Stimulated activated CD4-positive, alpha-beta T cell treated with anti-CD3 and anti-CD28 coated beads, TNF-alpha, amount 100 ng/mL, for 24 hours (primary cell): ENCODE results near the gene RLN2.
A peak's percentile ranks its signal among the peaks of the same experiment; 100 is the strongest.
"Not testable (repeated sequence)": the region's sequence is repeated elsewhere in the genome, so short reads cannot be mapped to it uniquely, and the experiment has no call there.

Experiments
- DNase-seq, 3 experiments: peaks; one replicate each; pipeline ENCODE4 v3.0.0-alpha.2; 2020; ENCODE audit warnings: low read depth in 3 of 3

The RLN2 gene

GRCh38 chr9:5303840-5304795 is at the start of gene RLN2:
RLN2 (minus strand) TSS chr9:5304716; CDS start chr9:5304580, 136 bp downstream.
- DNase-seq = peak in 1 of 3 experiments; percentile 4

GRCh38 chr9:5354184-5354583 is 49.7 kb upstream of the RLN2 start:
- DNase-seq = no peak

- DNase-seq = no peak
Observed at GRCh38 chr9:5352637-5353248, 48.2 kb upstream of the RLN2 start.

- not testable (repeated sequence) for DNase-seq
Observed at GRCh38 chr9:5338992-5339981, 34.8 kb upstream of the RLN2 start, which contains the start of gene RLN1. RLN1 (minus strand) TSS chr9:5339876; CDS start chr9:5339746, 130 bp downstream.

GRCh38 chr9:5336688-5337087 is 32.2 kb upstream of the RLN2 start:
- no peak for DNase-seq

GRCh38 chr9:5331276-5331675 is 26.8 kb upstream of the RLN2 start:
- not testable (repeated sequence) for DNase-seq

GRCh38 chr9:5326893-5327548 is 22.5 kb upstream of the RLN2 start:
- no peak for DNase-seq

GRCh38 chr9:5326187-5326586 is 21.7 kb upstream of the RLN2 start:
- no peak for DNase-seq

- not testable (repeated sequence) for DNase-seq
Observed at GRCh38 chr9:5321601-5322000, 17.1 kb upstream of the RLN2 start.

- DNase-seq = no peak
Observed at GRCh38 chr9:5321058-5321457, 16.5 kb upstream of the RLN2 start.

GRCh38 chr9:5316406-5316805 is 11.9 kb upstream of the RLN2 start:
- DNase-seq = not testable (repeated sequence)

GRCh38 chr9:5315187-5315923 is 10.8 kb upstream of the RLN2 start:
- DNase-seq = no peak

- no peak for DNase-seq
Observed at GRCh38 chr9:5310851-5311250, 6.3 kb upstream of the RLN2 start.

GRCh38 chr9:5305741-5306140 is 1.2 kb upstream of the RLN2 start:
- DNase-seq = no peak

- no peak for DNase-seq
Observed at GRCh38 chr9:5301544-5301943, 3.0 kb downstream of the RLN2 start.

GRCh38 chr9:5292141-5292540 is 12.4 kb downstream of the RLN2 start:
- DNase-seq = no peak

- no peak for DNase-seq
Observed at GRCh38 chr9:5288591-5288990, 15.9 kb downstream of the RLN2 start.

GRCh38 chr9:5286262-5286661 is 18.3 kb downstream of the RLN2 start:
- no peak for DNase-seq

GRCh38 chr9:5278486-5278885 is 26.0 kb downstream of the RLN2 start:
- no peak for DNase-seq

GRCh38 chr9:5274770-5275169 is 29.7 kb downstream of the RLN2 start:
- DNase-seq = no peak
